IPS-18a (cell line): ENCODE data around the gene DYNAP.

Source experiments
- H3K27ac ChIP-seq: one replicate; pipeline ENCODE4 v1.5.1; 2013; ENCODE audit warnings: low read length
- H3K27me3 ChIP-seq: one replicate; pipeline ENCODE4 v1.6.1; 2013; ENCODE audit warnings: mild to moderate bottlenecking, low read length; ENCODE audit not compliant: control insufficient read depth, insufficient read depth
- H3K36me3 ChIP-seq: one replicate; pipeline ENCODE4 v1.6.1; 2013; ENCODE audit warnings: low read depth, low read length; ENCODE audit not compliant: control insufficient read depth
- H3K4me1 ChIP-seq: one replicate; pipeline ENCODE4 v1.6.1; 2013; ENCODE audit warnings: low read depth, low read length; ENCODE audit not compliant: control insufficient read depth
- H3K4me3 ChIP-seq: one replicate; pipeline ENCODE4 v1.5.1; 2013; ENCODE audit warnings: low read length
- H3K9ac ChIP-seq: one replicate; pipeline ENCODE4 v1.6.1; 2013; ENCODE audit warnings: mild to moderate bottlenecking, low read length, moderate library complexity
- H3K9me3 ChIP-seq: one replicate; pipeline ENCODE4 v1.6.1; 2013; ENCODE audit warnings: low read depth, low read length; ENCODE audit not compliant: control insufficient read depth

DYNAP gene

GRCh38 chr18:54641734-54642133, 50.7 kb downstream of the DYNAP start:
- Histone ChIP-seq H3K27me3 (no peaks in the 10 kb centered on the region), H3K9me3 (no peaks in the 10 kb centered on the region), H3K9ac (no peak overlapping the region), H3K4me3 (no peak overlapping the region), H3K36me3 (no peaks in the 10 kb centered on the region), H3K27ac (no peak overlapping the region), H3K4me1 (no peaks in the 10 kb centered on the region)

GRCh38 chr18:54647176-54647575, 56.1 kb downstream of the DYNAP start:
- no peaks in the 10 kb centered on the region for H3K4me1 ChIP-seq

More at GRCh38 chr18:54647176-54647575, 56.1 kb downstream of the DYNAP start:
- no peak overlapping the region for H3K27ac ChIP-seq
- H3K9me3 ChIP-seq, result no peaks in the 10 kb centered on the region
- no peaks in the 10 kb centered on the region for H3K27me3 ChIP-seq
- H3K4me3 ChIP-seq, result no peak overlapping the region
- H3K36me3 ChIP-seq, result no peaks in the 10 kb centered on the region
- no peak overlapping the region for H3K9ac ChIP-seq
